Testis (tissue), 3 donors: ENCODE results near the gene MYO9B. TPM values are rescaled to one million over a fixed set of nuclear protein-coding genes. Genes with fewer than 3 reads are reported as not detected.

ENCODE experiments used
- DNase-seq: peaks from one replicate; pipeline ENCODE4 v3.0.0-alpha.2; 2019
- H3K27ac ChIP-seq, 2 donors: fragments of 200-600 bp; sonication (generic); one replicate each; pipeline ENCODE4 v1.5.1; 2019
- H3K27me3 ChIP-seq: fragments of 200-600 bp; sonication (generic); one replicate; pipeline ENCODE4 v1.5.1; 2019
- H3K36me3 ChIP-seq: fragments of 200-600 bp; sonication (generic); one replicate; pipeline ENCODE4 v1.5.1; 2017; ENCODE audit warnings: low read depth; ENCODE audit errors: missing control alignments
- H3K4me1 ChIP-seq: fragments of 200-600 bp; sonication (generic); one replicate; pipeline ENCODE4 v1.5.1; 2019
- H3K4me3 ChIP-seq, 2 donors: fragments of 200-600 bp; sonication (generic); one replicate each; pipeline ENCODE4 v1.5.1; 2017 to 2019
- H3K9me3 ChIP-seq: fragments of 200-600 bp; sonication (generic); one replicate; pipeline ENCODE4 v1.5.1; 2017
- CTCF ChIP-seq, 3 experiments: fragments of 450-650 bp in 2 of 3; fragments of 200-600 bp in 1 of 3; sonication (generic) in 1 of 3; IDR thresholded peaks; one replicate each; pipeline ENCODE4 v1.5.1; 2016 to 2019; ENCODE audit warnings: antibody characterized with exemption in 3 of 3, mild to moderate bottlenecking in 2 of 3, moderate library complexity in 1 of 3
- POLR2A ChIP-seq: fragments of 450-650 bp; IDR thresholded peaks from one replicate; pipeline ENCODE4 v1.6.1; 2017; ENCODE audit warnings: antibody characterized with exemption, mild to moderate bottlenecking, moderate library complexity
- WGBS, 2 donors: methylation state at CpG; one replicate each; pipeline ENCODE4 v1.1.5; 2018; 5-methylcytosine and 5-hydroxymethylcytosine counted together
- intact Hi-C: fragments of 100-400 bp; cut with DNase I; formaldehyde crosslinking; loops from one replicate; pipeline ENCODE4 v1.15.1; 2023; ENCODE audit warnings: low total_unique reads
- polyA plus RNA-seq: library from polyadenylated mRNA; stranded (reverse); fragments of 350-450 nt; fragmentation: Illumina TruSeq; extraction: RNeasy Lipid Tissue Mini Kit (QIAGEN cat#74804); gene quantifications from one replicate; pipeline ENCODE4 v1.2.3, GENCODE V29; 2014; ENCODE audit warnings: low read depth, low replicate concordance; ENCODE audit not compliant: insufficient read depth
- total RNA-seq, 2 donors: library from RNA; depleted of rRNA; stranded (reverse); fragments of >200 nt; gene quantifications; one replicate each; pipeline ENCODE4 v1.2.3, GENCODE V29; 2016

Gene MYO9B
- total and polyA plus RNA-seq, 3 donors from 2014 or later: 121 to 407 (median 407) TPM

GRCh38 chr19:17232258-17232657 lies 156.7 kb downstream of the MYO9B start:
- Histone ChIP-seq H3K36me3 (no peaks in the 10 kb centered on the region), H3K4me1 (peaks cover 16% of the 10 kb centered on the region), H3K4me3 (no peak overlapping the region), H3K27me3 (no peaks in the 10 kb centered on the region), H3K27ac (no peak overlapping the region), H3K9me3 (no peaks in the 10 kb centered on the region)
- TF ChIP-seq POLR2A (no peak), CTCF (IDR thresholded peaks at IDR 0.05) (no peak)
- WGBS, 2 donors: 89 to 91% methylated on average over 23 to 25 of the region's 25 CpGs
- intact Hi-C loops: no loop called here
- no peak for DNase-seq

- H3K4me1 ChIP-seq: peaks cover 13% of the 10 kb centered on the region
- intact Hi-C loops: no loop called here
- H3K27ac ChIP-seq: peak overlapping the region; percentile 26 to 74
- H3K4me3 ChIP-seq: peak overlapping the region; percentile 43 to 58
- TF ChIP-seq CTCF (IDR thresholded peaks at IDR 0.05): no peak
- TF ChIP-seq POLR2A: no peak
- DNase-seq: peak; percentile 60
- no peaks in the 10 kb centered on the region for H3K27me3 ChIP-seq
- H3K9me3 ChIP-seq: no peaks in the 10 kb centered on the region
- WGBS, 2 donors: 25 to 26% methylated on average over 10 to 11 of the region's 11 CpGs
- no peaks in the 10 kb centered on the region for H3K36me3 ChIP-seq
Measured at GRCh38 chr19:17234911-17235299, 159.3 kb downstream of the MYO9B start.

- 8% methylated on average over 44 of the region's 80 CpGs; no CpG with 5 or more reads in 1 of the 2 donors for WGBS, 2 donors
- H3K9me3 ChIP-seq: no peaks in the 10 kb centered on the region
- H3K27ac ChIP-seq: peak overlapping the region; percentile 26 to 74
- H3K4me3 ChIP-seq: peak overlapping the region; percentile 43 to 58
- DNase-seq: peak; percentile 80
- H3K36me3 ChIP-seq: no peaks in the 10 kb centered on the region
- peaks cover 17% of the 10 kb centered on the region for H3K4me1 ChIP-seq
- intact Hi-C loops: no loop called here
- H3K27me3 ChIP-seq: no peaks in the 10 kb centered on the region
- no peak for TF ChIP-seq POLR2A
- peak; percentile 31 to 46 (median 34) for TF ChIP-seq CTCF (IDR thresholded peaks at IDR 0.05)
Measured at GRCh38 chr19:17235300-17235970, 159.9 kb downstream of the MYO9B start.

GRCh38 chr19:17235971-17236777 lies 160.6 kb downstream of the MYO9B start:
- Histone ChIP-seq H3K36me3 (no peaks in the 10 kb centered on the region), H3K27ac (peak overlapping the region in 1 of 2 donors; percentile 74), H3K4me1 (peaks cover 21% of the 10 kb centered on the region), H3K27me3 (no peaks in the 10 kb centered on the region), H3K4me3 (peak overlapping the region; percentile 43 to 58), H3K9me3 (no peaks in the 10 kb centered on the region)
- TF ChIP-seq CTCF (IDR thresholded peaks at IDR 0.05): no peak
- no peak for TF ChIP-seq POLR2A
- DNase-seq: no peak
- intact Hi-C loops: no loop called here
- 7 to 30% methylated on average over 5 to 6 of the region's 27 CpGs for WGBS, 2 donors
